NCI-H2227 treated with DMSO at 0.1 percent for 48 hours (cell line): ENCODE results near the gene HOXD4.

Source experiments
- DNase-seq: peaks from one replicate; lab custom pipeline; 2025; lab: John Stamatoyannopoulos, UW

Gene HOXD4

GRCh38 chr2:176151442-176152287, at the start of gene HOXD4:
Gene HOXD4, plus strand, starts transcription at chr2:176151550. Its CDS starts 84 bp downstream, at chr2:176151634.
- no peak for DNase-seq

- DNase-seq = no peak
These were observed 49.5 kb upstream of the HOXD4 start for GRCh38 chr2:176101842-176102241.

GRCh38 chr2:176102309-176102866, 49.0 kb upstream of the HOXD4 start:
- no peak for DNase-seq

GRCh38 chr2:176103194-176103593, 48.2 kb upstream of the HOXD4 start:
- no peak for DNase-seq

- DNase-seq = no peak
These were observed 47.5 kb upstream of the HOXD4 start for GRCh38 chr2:176103742-176104315.

- DNase-seq = peak; percentile 22
These were observed 46.9 kb upstream of the HOXD4 start for GRCh38 chr2:176104316-176105077.

- DNase-seq = peak; percentile 35
These were observed 46.1 kb upstream of the HOXD4 start for GRCh38 chr2:176105078-176105729.

GRCh38 chr2:176105730-176106580, 45.4 kb upstream of the HOXD4 start:
- no peak for DNase-seq

GRCh38 chr2:176106581-176107539, 44.5 kb upstream of the HOXD4 start, which contains the start of gene HOXD11:
Gene HOXD11, plus strand, starts transcription at chr2:176107280. Its CDS starts 76 bp downstream, at chr2:176107356.
- peak; percentile 75 for DNase-seq

- no peak for DNase-seq
These were observed 43.6 kb upstream of the HOXD4 start for GRCh38 chr2:176107731-176108181.

- no peak for DNase-seq
These were observed 42.0 kb upstream of the HOXD4 start for GRCh38 chr2:176109192-176109901.

GRCh38 chr2:176109946-176110345, 41.4 kb upstream of the HOXD4 start:
- no peak for DNase-seq

GRCh38 chr2:176110415-176111308, 40.7 kb upstream of the HOXD4 start:
- no peak for DNase-seq

- DNase-seq = peak; percentile 46
These were observed 40.1 kb upstream of the HOXD4 start for GRCh38 chr2:176111309-176111663.

- no peak for DNase-seq
These were observed 39.4 kb upstream of the HOXD4 start for GRCh38 chr2:176111846-176112374.

- DNase-seq = no peak
These were observed 38.7 kb upstream of the HOXD4 start for GRCh38 chr2:176112375-176113302.
